Panc1 (cell line): ENCODE measurements around the gene CEP128.

Source experiments
- POLR2AphosphoS5 ChIP-seq: IDR thresholded peaks from 2 replicates; pipeline ENCODE4 v1.6.1; 2012; ENCODE audit warnings: mild to moderate bottlenecking, low read depth, low read length, moderate library complexity
- TF ChIP-seq, protein P1 (sequence below): fragments of 450-650 bp; IDR thresholded peaks from 2 replicates; pipeline ENCODE4 v1.5.1; 2017; ENCODE audit warnings: mild to moderate bottlenecking

- TF ChIP-seq, protein P1, sequence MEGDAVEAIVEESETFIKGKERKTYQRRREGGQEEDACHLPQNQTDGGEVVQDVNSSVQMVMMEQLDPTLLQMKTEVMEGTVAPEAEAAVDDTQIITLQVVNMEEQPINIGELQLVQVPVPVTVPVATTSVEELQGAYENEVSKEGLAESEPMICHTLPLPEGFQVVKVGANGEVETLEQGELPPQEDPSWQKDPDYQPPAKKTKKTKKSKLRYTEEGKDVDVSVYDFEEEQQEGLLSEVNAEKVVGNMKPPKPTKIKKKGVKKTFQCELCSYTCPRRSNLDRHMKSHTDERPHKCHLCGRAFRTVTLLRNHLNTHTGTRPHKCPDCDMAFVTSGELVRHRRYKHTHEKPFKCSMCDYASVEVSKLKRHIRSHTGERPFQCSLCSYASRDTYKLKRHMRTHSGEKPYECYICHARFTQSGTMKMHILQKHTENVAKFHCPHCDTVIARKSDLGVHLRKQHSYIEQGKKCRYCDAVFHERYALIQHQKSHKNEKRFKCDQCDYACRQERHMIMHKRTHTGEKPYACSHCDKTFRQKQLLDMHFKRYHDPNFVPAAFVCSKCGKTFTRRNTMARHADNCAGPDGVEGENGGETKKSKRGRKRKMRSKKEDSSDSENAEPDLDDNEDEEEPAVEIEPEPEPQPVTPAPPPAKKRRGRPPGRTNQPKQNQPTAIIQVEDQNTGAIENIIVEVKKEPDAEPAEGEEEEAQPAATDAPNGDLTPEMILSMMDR = no peak
- no peak for TF ChIP-seq POLR2AphosphoS5
Measured at GRCh38 chr14:80629606-80630005, 311.9 kb downstream of the CEP128 start.
